Kidney epithelial cell (primary cell): Measurements from ENCODE around the gene CELSR2. TPM values are rescaled to one million over a fixed set of nuclear protein-coding genes. Genes with fewer than 3 reads are reported as not detected.

Experiments used
- DNase-seq: peaks from one replicate; pipeline ENCODE4 v3.0.0-alpha.2; 2010; ENCODE audit warnings: low read depth
- H3K27me3 ChIP-seq: 2 replicates; pipeline ENCODE4 v1.6.0; 2011; ENCODE audit warnings: low read length; ENCODE audit not compliant: control insufficient read depth, insufficient read depth
- H3K36me3 ChIP-seq: 2 replicates; pipeline ENCODE4 v1.5.1; 2011; ENCODE audit warnings: low read length; ENCODE audit not compliant: control insufficient read depth, insufficient read depth
- H3K4me3 ChIP-seq: 2 replicates; pipeline ENCODE4 v1.5.1; 2011; ENCODE audit warnings: low read depth, mild to moderate bottlenecking, control low read depth, low read length
- total RNA-seq: library from RNA; depleted of rRNA; stranded (reverse); fragments of >200 nt; gene quantifications from 2 replicates; pipeline ENCODE4 v1.2.3, GENCODE V29; 2015
- TF ChIP-seq, protein P1 (sequence below): IDR thresholded peaks from 2 replicates; pipeline ENCODE4 v1.5.1; 2011; ENCODE audit warnings: mild to moderate bottlenecking, moderate library complexity, low read length, control low read depth, inconsistent platforms; ENCODE audit not compliant: insufficient read depth, poor library complexity, severe bottlenecking

Gene CELSR2
- total RNA-seq, 1 donor from 2014 or later = 18.1 TPM

DNA sequence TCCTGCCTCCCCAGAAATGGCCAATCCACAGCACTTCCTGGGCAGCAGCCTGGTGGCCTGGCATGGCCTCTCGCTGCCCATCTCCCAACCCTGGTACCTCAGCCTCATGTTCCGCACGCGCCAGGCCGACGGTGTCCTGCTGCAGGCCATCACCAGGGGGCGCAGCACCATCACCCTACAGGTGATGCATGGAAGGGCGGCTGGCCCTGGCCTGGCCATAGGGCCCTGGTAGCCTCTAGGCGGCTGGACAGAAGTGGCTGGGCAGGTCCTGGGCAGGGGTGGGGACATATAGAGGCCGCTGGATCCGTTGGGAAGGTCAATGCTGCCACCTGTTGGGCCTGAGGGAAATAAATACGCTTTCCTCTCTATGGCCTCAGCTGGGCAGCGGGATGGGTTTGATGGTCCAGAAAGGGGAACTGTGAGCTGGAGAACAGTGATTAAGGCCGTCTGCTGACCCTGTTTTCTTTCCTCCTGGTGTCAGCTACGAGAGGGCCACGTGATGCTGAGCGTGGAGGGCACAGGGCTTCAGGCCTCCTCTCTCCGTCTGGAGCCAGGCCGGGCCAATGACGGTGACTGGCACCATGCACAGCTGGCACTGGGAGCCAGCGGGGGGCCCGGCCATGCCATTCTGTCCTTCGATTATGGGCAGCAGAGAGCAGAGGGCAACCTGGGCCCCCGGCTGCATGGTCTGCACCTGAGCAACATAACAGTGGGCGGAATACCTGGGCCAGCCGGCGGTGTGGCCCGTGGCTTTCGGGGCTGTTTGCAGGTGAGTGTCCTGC lies 14.4 kb downstream of the CELSR2 start:
- TF ChIP-seq, protein P1, sequence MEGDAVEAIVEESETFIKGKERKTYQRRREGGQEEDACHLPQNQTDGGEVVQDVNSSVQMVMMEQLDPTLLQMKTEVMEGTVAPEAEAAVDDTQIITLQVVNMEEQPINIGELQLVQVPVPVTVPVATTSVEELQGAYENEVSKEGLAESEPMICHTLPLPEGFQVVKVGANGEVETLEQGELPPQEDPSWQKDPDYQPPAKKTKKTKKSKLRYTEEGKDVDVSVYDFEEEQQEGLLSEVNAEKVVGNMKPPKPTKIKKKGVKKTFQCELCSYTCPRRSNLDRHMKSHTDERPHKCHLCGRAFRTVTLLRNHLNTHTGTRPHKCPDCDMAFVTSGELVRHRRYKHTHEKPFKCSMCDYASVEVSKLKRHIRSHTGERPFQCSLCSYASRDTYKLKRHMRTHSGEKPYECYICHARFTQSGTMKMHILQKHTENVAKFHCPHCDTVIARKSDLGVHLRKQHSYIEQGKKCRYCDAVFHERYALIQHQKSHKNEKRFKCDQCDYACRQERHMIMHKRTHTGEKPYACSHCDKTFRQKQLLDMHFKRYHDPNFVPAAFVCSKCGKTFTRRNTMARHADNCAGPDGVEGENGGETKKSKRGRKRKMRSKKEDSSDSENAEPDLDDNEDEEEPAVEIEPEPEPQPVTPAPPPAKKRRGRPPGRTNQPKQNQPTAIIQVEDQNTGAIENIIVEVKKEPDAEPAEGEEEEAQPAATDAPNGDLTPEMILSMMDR = peak; percentile 100
- H3K36me3 ChIP-seq = peaks cover 3% of the 10 kb centered on the region
- peak; percentile 61 for DNase-seq
- H3K4me3 ChIP-seq = no peak overlapping the region
- H3K27me3 ChIP-seq = no peaks in the 10 kb centered on the region

DNA sequence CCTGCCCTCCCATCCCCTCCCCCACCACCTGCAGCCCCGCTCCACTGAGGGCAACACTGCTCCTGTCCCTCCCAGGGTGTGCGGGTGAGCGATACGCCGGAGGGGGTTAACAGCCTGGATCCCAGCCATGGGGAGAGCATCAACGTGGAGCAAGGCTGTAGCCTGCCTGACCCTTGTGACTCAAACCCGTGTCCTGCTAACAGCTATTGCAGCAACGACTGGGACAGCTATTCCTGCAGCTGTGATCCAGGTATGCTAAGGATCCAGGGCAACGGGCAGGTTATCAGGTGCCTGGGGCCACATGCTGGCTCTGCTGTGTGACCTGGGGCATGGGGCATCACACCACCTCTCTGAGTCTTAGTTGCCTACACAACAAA lies 15.0 kb downstream of the CELSR2 start:
- TF ChIP-seq, protein P1 = no peak
- no peak for DNase-seq
- Histone ChIP-seq H3K36me3 (peaks cover 3% of the 10 kb centered on the region), H3K27me3 (no peaks in the 10 kb centered on the region), H3K4me3 (no peak overlapping the region)

DNA sequence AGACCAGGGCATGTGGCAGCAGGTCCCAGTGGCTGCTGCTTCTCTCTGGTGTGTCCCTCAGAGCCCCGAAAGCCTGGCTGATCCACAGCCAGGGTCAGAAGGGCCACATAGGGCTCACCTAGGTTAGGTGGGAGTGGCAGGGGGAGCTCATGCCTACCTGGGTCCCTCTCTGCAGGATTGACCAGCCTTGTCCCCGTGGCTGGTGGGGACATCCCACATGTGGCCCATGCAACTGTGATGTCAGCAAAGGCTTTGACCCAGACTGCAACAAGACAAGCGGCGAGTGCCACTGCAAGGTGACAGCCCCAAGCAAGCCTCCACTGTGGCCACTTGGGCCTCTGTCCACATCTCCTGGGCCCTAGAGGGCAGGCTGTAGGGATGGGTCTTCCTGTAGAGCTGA lies 15.7 kb downstream of the CELSR2 start:
- TF ChIP-seq, protein P1 = no peak
- Histone ChIP-seq H3K36me3 (peaks cover 4% of the 10 kb centered on the region), H3K27me3 (no peaks in the 10 kb centered on the region), H3K4me3 (no peak overlapping the region)
- DNase-seq = no peak

DNA sequence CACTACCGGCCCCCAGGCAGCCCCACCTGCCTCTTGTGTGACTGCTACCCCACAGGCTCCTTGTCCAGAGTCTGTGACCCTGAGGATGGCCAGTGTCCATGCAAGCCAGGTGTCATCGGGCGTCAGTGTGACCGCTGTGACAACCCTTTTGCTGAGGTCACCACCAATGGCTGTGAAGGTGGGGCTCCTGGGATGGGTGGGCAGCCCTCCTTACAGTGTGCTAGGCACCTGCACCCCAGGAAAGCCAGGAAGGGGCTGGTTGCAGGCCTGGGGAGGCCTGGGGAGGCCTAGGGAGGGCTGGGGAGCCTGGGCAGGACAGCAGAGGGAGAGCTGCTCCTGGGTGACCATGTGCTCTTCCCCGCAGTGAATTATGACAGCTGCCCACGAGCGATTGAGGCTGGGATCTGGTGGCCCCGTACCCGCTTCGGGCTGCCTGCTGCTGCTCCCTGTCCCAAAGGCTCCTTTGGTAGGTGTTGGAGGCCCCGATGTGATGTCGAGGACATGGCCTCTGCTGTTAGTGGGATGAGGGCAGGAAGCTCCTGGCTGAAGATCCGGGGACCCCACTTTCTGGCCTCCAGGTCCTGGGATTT lies 16.5 kb downstream of the CELSR2 start:
- H3K27me3 ChIP-seq = no peaks in the 10 kb centered on the region
- no peak overlapping the region for H3K4me3 ChIP-seq
- peaks cover 4% of the 10 kb centered on the region for H3K36me3 ChIP-seq
- TF ChIP-seq, protein P1 = no peak
- DNase-seq = no peak

DNA sequence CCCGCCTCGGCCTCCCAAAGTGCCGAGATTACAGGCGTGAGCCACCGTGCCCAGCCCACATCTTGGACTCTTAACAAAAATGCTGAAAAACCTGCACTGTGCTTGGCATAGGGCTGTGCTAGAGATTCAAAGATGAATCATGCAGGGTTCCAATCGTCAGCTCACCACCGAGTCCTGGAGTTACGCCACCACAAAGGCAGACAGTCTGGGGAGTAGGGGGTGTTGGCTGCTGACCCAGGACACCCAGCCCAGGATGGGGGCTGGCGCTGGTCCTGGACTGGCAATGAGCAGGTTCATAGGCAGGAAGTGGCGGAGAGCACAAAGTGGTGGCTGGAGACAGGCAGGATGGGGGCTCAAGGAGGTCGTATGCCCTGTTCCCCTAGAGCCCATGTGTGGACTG lies 17.6 kb downstream of the CELSR2 start:
- Histone ChIP-seq H3K36me3 (peaks cover 4% of the 10 kb centered on the region), H3K4me3 (no peak overlapping the region), H3K27me3 (no peaks in the 10 kb centered on the region)
- DNase-seq = no peak
- TF ChIP-seq, protein P1 = no peak

DNA sequence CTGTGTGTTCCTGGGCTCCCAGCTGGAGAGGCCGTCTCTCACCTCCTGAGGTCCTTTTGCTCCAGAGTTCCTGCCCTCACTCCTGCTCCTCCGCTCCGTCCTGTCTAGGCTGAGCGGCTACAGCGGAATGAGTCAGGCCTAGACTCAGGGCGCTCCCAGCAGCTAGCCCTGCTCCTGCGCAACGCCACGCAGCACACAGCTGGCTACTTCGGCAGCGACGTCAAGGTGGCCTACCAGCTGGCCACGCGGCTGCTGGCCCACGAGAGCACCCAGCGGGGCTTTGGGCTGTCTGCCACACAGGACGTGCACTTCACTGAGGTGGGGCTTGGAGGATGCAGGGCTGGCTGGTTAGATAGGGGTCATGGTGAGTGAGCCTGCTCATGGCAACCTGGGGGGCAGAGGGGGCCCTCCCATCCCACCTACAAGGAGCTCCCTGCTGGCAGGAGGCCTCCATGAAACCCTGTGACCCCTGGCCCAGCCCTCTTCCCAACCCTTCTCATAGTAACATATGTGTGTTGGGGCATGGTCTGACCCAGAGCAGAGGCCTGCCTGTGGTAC lies 18.5 kb downstream of the CELSR2 start:
- Histone ChIP-seq H3K4me3 (no peak overlapping the region), H3K27me3 (no peaks in the 10 kb centered on the region), H3K36me3 (peaks cover 6% of the 10 kb centered on the region)
- no peak for DNase-seq
- TF ChIP-seq, protein P1 = no peak
